Type B pancreatic cell (in vitro differentiated cells): ENCODE results near the gene INSYN1. TPM values are rescaled to one million over a fixed set of nuclear protein-coding genes. Genes with fewer than 3 reads are reported as not detected.
"Not testable (repeated sequence)": the region's sequence is repeated elsewhere in the genome, so short reads cannot be mapped to it uniquely, and the experiment has no call there.

Experiments
- DNase-seq: peaks from one replicate; pipeline ENCODE4 v3.0.0; 2021; ENCODE audit warnings: mixed read lengths; ENCODE audit not compliant: unreplicated experiment; ENCODE audit errors: extremely low spot score
- H3K27ac Mint-ChIP-seq: 2 replicates; pipeline ENCODE4 v1.8.0; 2021; ENCODE audit warnings: mild to moderate bottlenecking, mixed read lengths
- H3K27me3 Mint-ChIP-seq: 2 replicates; pipeline ENCODE4 v1.8.0; 2021; ENCODE audit warnings: mixed read lengths
- H3K36me3 Mint-ChIP-seq: 2 replicates; pipeline ENCODE4 v1.8.0; 2021; ENCODE audit warnings: mixed read lengths
- H3K4me1 Mint-ChIP-seq: one replicate; pipeline ENCODE4 v1.8.0; 2021; ENCODE audit warnings: mixed read lengths; ENCODE audit not compliant: unreplicated experiment
- H3K4me3 Mint-ChIP-seq: 2 replicates; pipeline ENCODE4 v1.8.0; 2021; ENCODE audit warnings: mild to moderate bottlenecking, mixed read lengths
- H3K9me3 Mint-ChIP-seq: 2 replicates; pipeline ENCODE4 v1.8.0; 2021; ENCODE audit warnings: mixed read lengths
- CTCF ChIP-seq: fragments of 200-600 bp; sonication (generic); conservative IDR thresholded peaks from 2 replicates; pipeline ENCODE4 v1.5.0; 2021; ENCODE audit warnings: antibody characterized with exemption, mild to moderate bottlenecking
- total RNA-seq: library from RNA; stranded (reverse); gene quantifications from 2 replicates; pipeline ENCODE4 v1.2.1, GENCODE V29; 2021; ENCODE audit warnings: low replicate concordance

The INSYN1 gene
- total RNA-seq, 1 donor from 2014 or later: 5.8 TPM

- no peaks in the 10 kb centered on the region for H3K9me3 Mint-ChIP-seq
- H3K36me3 Mint-ChIP-seq: no peaks in the 10 kb centered on the region
- H3K4me1 Mint-ChIP-seq: no peaks in the 10 kb centered on the region
- H3K27ac Mint-ChIP-seq: no peak overlapping the region
- TF ChIP-seq CTCF: no peak
- H3K4me3 Mint-ChIP-seq: no peak overlapping the region
- DNase-seq: no peak
- H3K27me3 Mint-ChIP-seq: peaks cover 23% of the 10 kb centered on the region
These were observed 36.5 kb upstream of the INSYN1 start for GRCh38 chr15:73789521-73790240.

GRCh38 chr15:73787621-73788020 lies 34.5 kb upstream of the INSYN1 start:
- no peak for TF ChIP-seq CTCF
- Mint-ChIP-seq H3K4me1 (no peaks in the 10 kb centered on the region), H3K27me3 (peaks cover 26% of the 10 kb centered on the region), H3K4me3 (no peak overlapping the region), H3K27ac (no peak overlapping the region), H3K9me3 (no peaks in the 10 kb centered on the region), H3K36me3 (no peaks in the 10 kb centered on the region)
- DNase-seq: no peak

- Mint-ChIP-seq H3K4me1 (no peaks in the 10 kb centered on the region), H3K27ac (no peak overlapping the region), H3K36me3 (no peaks in the 10 kb centered on the region), H3K4me3 (no peak overlapping the region), H3K27me3 (peaks cover 26% of the 10 kb centered on the region), H3K9me3 (no peaks in the 10 kb centered on the region)
- TF ChIP-seq CTCF: no peak
- DNase-seq: no peak
These were observed 33.4 kb upstream of the INSYN1 start for GRCh38 chr15:73786538-73786937.

GRCh38 chr15:73785256-73786014 lies 32.3 kb upstream of the INSYN1 start:
- H3K36me3 Mint-ChIP-seq, H3K27ac Mint-ChIP-seq, H3K9me3 Mint-ChIP-seq, H3K4me1 Mint-ChIP-seq, DNase-seq, H3K4me3 Mint-ChIP-seq: not testable (repeated sequence)
- H3K27me3 Mint-ChIP-seq: peaks cover 24% of the 10 kb centered on the region

GRCh38 chr15:73784291-73784690 lies 31.1 kb upstream of the INSYN1 start:
- no peak for DNase-seq
- Mint-ChIP-seq H3K27me3 (peaks cover 17% of the 10 kb centered on the region), H3K27ac (no peak overlapping the region), H3K4me3 (no peak overlapping the region), H3K9me3 (no peaks in the 10 kb centered on the region), H3K36me3 (no peaks in the 10 kb centered on the region), H3K4me1 (no peaks in the 10 kb centered on the region)
- no peak for TF ChIP-seq CTCF

- H3K9me3 Mint-ChIP-seq: no peaks in the 10 kb centered on the region
- H3K4me1 Mint-ChIP-seq: no peaks in the 10 kb centered on the region
- no peak overlapping the region for H3K4me3 Mint-ChIP-seq
- no peak for DNase-seq
- H3K27ac Mint-ChIP-seq: no peak overlapping the region
- no peak for TF ChIP-seq CTCF
- H3K27me3 Mint-ChIP-seq: peaks cover 10% of the 10 kb centered on the region
- H3K36me3 Mint-ChIP-seq: no peaks in the 10 kb centered on the region
These were observed 29.3 kb upstream of the INSYN1 start for GRCh38 chr15:73782344-73782959.
